ENCODE measurements around the gene ANAPC15.
A peak's percentile ranks its signal among the peaks of the same experiment; 100 is the strongest.

ANAPC15 gene

GRCh38 chr11:72079819-72080325 lies 32.6 kb downstream of the ANAPC15 start:
- Histone ChIP-seq H3K4me1 (ENCODE audit: control insufficient read depth in 2 of 2, insufficient read depth in 2 of 2, low read length in 2 of 2) (peaks cover 12% of the 10 kb centered on the region in 2 donors), H3K27me3 (ENCODE audit: control insufficient read depth in 2 of 2, insufficient read depth in 2 of 2, low read length in 2 of 2) (no peaks in the 10 kb centered on the region), H3K36me3 (ENCODE audit: control insufficient read depth in 2 of 2, insufficient read depth in 2 of 2, low read length in 2 of 2) (no peaks in the 10 kb centered on the region), H3K27ac (ENCODE audit: low read depth in 2 of 2, low read length in 2 of 2) (peak overlapping the region; percentile 94 to 95), H3K9me3 (ENCODE audit: control insufficient read depth in 2 of 2, low read length in 2 of 2) (no peaks in the 10 kb centered on the region), H3K4me3 (ENCODE audit: low read length in 2 of 2) (peak overlapping the region; percentile 84 to 91), H3K9ac (ENCODE audit: low read depth in 1 of 2, low read length in 2 of 2) (peak overlapping the region; percentile 68 to 85)

- Histone ChIP-seq H3K4me3 (ENCODE audit: low read length in 2 of 2) (peak overlapping the region in 1 of 2 donors; percentile 56), H3K36me3 (ENCODE audit: control insufficient read depth in 2 of 2, insufficient read depth in 2 of 2, low read length in 2 of 2) (no peaks in the 10 kb centered on the region), H3K9ac (ENCODE audit: low read depth in 1 of 2, low read length in 2 of 2) (peak overlapping the region in 1 of 2 donors; percentile 85), H3K27ac (ENCODE audit: low read depth in 2 of 2, low read length in 2 of 2) (peak overlapping the region; percentile 64 to 94), H3K9me3 (ENCODE audit: control insufficient read depth in 2 of 2, low read length in 2 of 2) (no peaks in the 10 kb centered on the region), H3K4me1 (ENCODE audit: control insufficient read depth in 2 of 2, insufficient read depth in 2 of 2, low read length in 2 of 2) (peaks cover 12% of the 10 kb centered on the region in 2 donors), H3K27me3 (ENCODE audit: control insufficient read depth in 2 of 2, insufficient read depth in 2 of 2, low read length in 2 of 2) (no peaks in the 10 kb centered on the region)
These were observed 34.0 kb downstream of the ANAPC15 start for GRCh38 chr11:72078477-72078876.

GRCh38 chr11:72075756-72076155 lies 36.7 kb downstream of the ANAPC15 start:
- no peaks in the 10 kb centered on the region for H3K36me3 ChIP-seq (ENCODE audit: control insufficient read depth in 2 of 2, insufficient read depth in 2 of 2, low read length in 2 of 2)
- no peaks in the 10 kb centered on the region for H3K27me3 ChIP-seq (ENCODE audit: control insufficient read depth in 2 of 2, insufficient read depth in 2 of 2, low read length in 2 of 2)
- no peak overlapping the region for H3K4me3 ChIP-seq (ENCODE audit: low read length in 2 of 2)
- no peaks in the 10 kb centered on the region for H3K9me3 ChIP-seq (ENCODE audit: control insufficient read depth in 2 of 2, low read length in 2 of 2)
- no peak overlapping the region for H3K27ac ChIP-seq (ENCODE audit: low read depth in 2 of 2, low read length in 2 of 2)
- H3K4me1 ChIP-seq (ENCODE audit: control insufficient read depth in 2 of 2, insufficient read depth in 2 of 2, low read length in 2 of 2): peaks cover 6% of the 10 kb centered on the region in 2 donors
- H3K9ac ChIP-seq (ENCODE audit: low read depth in 1 of 2, low read length in 2 of 2): no peak overlapping the region

GRCh38 chr11:72075109-72075508 lies 37.4 kb downstream of the ANAPC15 start:
- Histone ChIP-seq H3K36me3 (ENCODE audit: control insufficient read depth in 2 of 2, insufficient read depth in 2 of 2, low read length in 2 of 2) (no peaks in the 10 kb centered on the region), H3K9me3 (ENCODE audit: control insufficient read depth in 2 of 2, low read length in 2 of 2) (no peaks in the 10 kb centered on the region), H3K9ac (ENCODE audit: low read depth in 1 of 2, low read length in 2 of 2) (no peak overlapping the region), H3K27ac (ENCODE audit: low read depth in 2 of 2, low read length in 2 of 2) (no peak overlapping the region), H3K27me3 (ENCODE audit: control insufficient read depth in 2 of 2, insufficient read depth in 2 of 2, low read length in 2 of 2) (no peaks in the 10 kb centered on the region), H3K4me1 (ENCODE audit: control insufficient read depth in 2 of 2, insufficient read depth in 2 of 2, low read length in 2 of 2) (peaks cover 10% of the 10 kb centered on the region in 2 donors), H3K4me3 (ENCODE audit: low read length in 2 of 2) (no peak overlapping the region)

GRCh38 chr11:72072348-72072747 lies 40.1 kb downstream of the ANAPC15 start:
- Histone ChIP-seq H3K4me1 (ENCODE audit: control insufficient read depth in 2 of 2, insufficient read depth in 2 of 2, low read length in 2 of 2) (peaks cover 25% of the 10 kb centered on the region in 2 donors), H3K9ac (ENCODE audit: low read depth in 1 of 2, low read length in 2 of 2) (no peak overlapping the region), H3K27ac (ENCODE audit: low read depth in 2 of 2, low read length in 2 of 2) (peak overlapping the region in 1 of 2 donors; percentile 27), H3K4me3 (ENCODE audit: low read length in 2 of 2) (no peak overlapping the region), H3K9me3 (ENCODE audit: control insufficient read depth in 2 of 2, low read length in 2 of 2) (no peaks in the 10 kb centered on the region), H3K27me3 (ENCODE audit: control insufficient read depth in 2 of 2, insufficient read depth in 2 of 2, low read length in 2 of 2) (no peaks in the 10 kb centered on the region), H3K36me3 (ENCODE audit: control insufficient read depth in 2 of 2, insufficient read depth in 2 of 2, low read length in 2 of 2) (peaks cover 0 to 3% of the 10 kb centered on the region in 2 donors)

- peak overlapping the region in 1 of 2 donors; percentile 35 for H3K9ac ChIP-seq (ENCODE audit: low read depth in 1 of 2, low read length in 2 of 2)
- H3K27ac ChIP-seq (ENCODE audit: low read depth in 2 of 2, low read length in 2 of 2): peak overlapping the region; percentile 58 to 69
- peaks cover 25 to 33% of the 10 kb centered on the region in 2 donors for H3K4me1 ChIP-seq (ENCODE audit: control insufficient read depth in 2 of 2, insufficient read depth in 2 of 2, low read length in 2 of 2)
These were observed 42.0 kb downstream of the ANAPC15 start for GRCh38 chr11:72070491-72070890.

GRCh38 chr11:72069787-72070251 lies 42.7 kb downstream of the ANAPC15 start:
- Histone ChIP-seq H3K9ac (ENCODE audit: low read depth in 1 of 2, low read length in 2 of 2) (peak overlapping the region; percentile 2 to 47), H3K27ac (ENCODE audit: low read depth in 2 of 2, low read length in 2 of 2) (peak overlapping the region; percentile 58 to 69), H3K4me3 (ENCODE audit: low read length in 2 of 2) (peak overlapping the region in 1 of 2 donors; percentile 21), H3K27me3 (ENCODE audit: control insufficient read depth in 2 of 2, insufficient read depth in 2 of 2, low read length in 2 of 2) (no peaks in the 10 kb centered on the region), H3K36me3 (ENCODE audit: control insufficient read depth in 2 of 2, insufficient read depth in 2 of 2, low read length in 2 of 2) (peaks cover 0 to 3% of the 10 kb centered on the region in 2 donors), H3K4me1 (ENCODE audit: control insufficient read depth in 2 of 2, insufficient read depth in 2 of 2, low read length in 2 of 2) (peaks cover 25 to 33% of the 10 kb centered on the region in 2 donors), H3K9me3 (ENCODE audit: control insufficient read depth in 2 of 2, low read length in 2 of 2) (no peaks in the 10 kb centered on the region)

More at GRCh38 chr11:72070491-72070890, 42.0 kb downstream of the ANAPC15 start:
- H3K36me3 ChIP-seq (ENCODE audit: control insufficient read depth in 2 of 2, insufficient read depth in 2 of 2, low read length in 2 of 2): peaks cover 0 to 3% of the 10 kb centered on the region in 2 donors
- no peaks in the 10 kb centered on the region for H3K9me3 ChIP-seq (ENCODE audit: control insufficient read depth in 2 of 2, low read length in 2 of 2)
- H3K4me3 ChIP-seq (ENCODE audit: low read length in 2 of 2): peak overlapping the region in 1 of 2 donors; percentile 4
- H3K27me3 ChIP-seq (ENCODE audit: control insufficient read depth in 2 of 2, insufficient read depth in 2 of 2, low read length in 2 of 2): no peaks in the 10 kb centered on the region

- Histone ChIP-seq H3K9me3 (ENCODE audit: control insufficient read depth in 2 of 2, low read length in 2 of 2) (no peaks in the 10 kb centered on the region), H3K27me3 (ENCODE audit: control insufficient read depth in 2 of 2, insufficient read depth in 2 of 2, low read length in 2 of 2) (no peaks in the 10 kb centered on the region), H3K36me3 (ENCODE audit: control insufficient read depth in 2 of 2, insufficient read depth in 2 of 2, low read length in 2 of 2) (peaks cover 0 to 3% of the 10 kb centered on the region in 2 donors), H3K4me3 (ENCODE audit: low read length in 2 of 2) (peak overlapping the region; percentile 14 to 21), H3K4me1 (ENCODE audit: control insufficient read depth in 2 of 2, insufficient read depth in 2 of 2, low read length in 2 of 2) (peaks cover 25 to 33% of the 10 kb centered on the region in 2 donors), H3K27ac (ENCODE audit: low read depth in 2 of 2, low read length in 2 of 2) (peak overlapping the region; percentile 58 to 69), H3K9ac (ENCODE audit: low read depth in 1 of 2, low read length in 2 of 2) (peak overlapping the region in 1 of 2 donors; percentile 2)
These were observed 43.3 kb downstream of the ANAPC15 start for GRCh38 chr11:72069200-72069599.

GRCh38 chr11:72067676-72068075 lies 44.8 kb downstream of the ANAPC15 start:
- Histone ChIP-seq H3K27me3 (ENCODE audit: control insufficient read depth in 2 of 2, insufficient read depth in 2 of 2, low read length in 2 of 2) (no peaks in the 10 kb centered on the region), H3K9me3 (ENCODE audit: control insufficient read depth in 2 of 2, low read length in 2 of 2) (no peaks in the 10 kb centered on the region), H3K4me3 (ENCODE audit: low read length in 2 of 2) (no peak overlapping the region), H3K27ac (ENCODE audit: low read depth in 2 of 2, low read length in 2 of 2) (no peak overlapping the region), H3K36me3 (ENCODE audit: control insufficient read depth in 2 of 2, insufficient read depth in 2 of 2, low read length in 2 of 2) (peaks cover 0 to 3% of the 10 kb centered on the region in 2 donors), H3K4me1 (ENCODE audit: control insufficient read depth in 2 of 2, insufficient read depth in 2 of 2, low read length in 2 of 2) (peaks cover 25 to 33% of the 10 kb centered on the region in 2 donors), H3K9ac (ENCODE audit: low read depth in 1 of 2, low read length in 2 of 2) (no peak overlapping the region)

- H3K27ac ChIP-seq (ENCODE audit: low read depth in 2 of 2, low read length in 2 of 2): peak overlapping the region in 1 of 2 donors; percentile 31
- H3K4me1 ChIP-seq (ENCODE audit: control insufficient read depth in 2 of 2, insufficient read depth in 2 of 2, low read length in 2 of 2): peaks cover 23 to 30% of the 10 kb centered on the region in 2 donors
- H3K27me3 ChIP-seq (ENCODE audit: control insufficient read depth in 2 of 2, insufficient read depth in 2 of 2, low read length in 2 of 2): no peaks in the 10 kb centered on the region
- no peak overlapping the region for H3K9ac ChIP-seq (ENCODE audit: low read depth in 1 of 2, low read length in 2 of 2)
- H3K9me3 ChIP-seq (ENCODE audit: control insufficient read depth in 2 of 2, low read length in 2 of 2): no peaks in the 10 kb centered on the region
- H3K4me3 ChIP-seq (ENCODE audit: low read length in 2 of 2): no peak overlapping the region
- peaks cover 0 to 3% of the 10 kb centered on the region in 2 donors for H3K36me3 ChIP-seq (ENCODE audit: control insufficient read depth in 2 of 2, insufficient read depth in 2 of 2, low read length in 2 of 2)
These were observed 45.2 kb downstream of the ANAPC15 start for GRCh38 chr11:72067266-72067665.

Data from mucosa of rectum (tissue), 2 donors.